GM12878 (cell line): ENCODE measurements around the gene FREM3. TPM values are rescaled to one million over a fixed set of nuclear protein-coding genes. Genes with fewer than 3 reads are reported as not detected.

Source experiments
- ATAC-seq: fragments of 200-7000 bp; cut with Tn5 transposase; 3 replicates; pipeline ENCODE4 v1.9.1; 2020; ENCODE audit warnings: mild to moderate bottlenecking, moderate library complexity
- BruUV-seq: library from RNA; stranded (reverse); fragments of 400-500 nt; replicated peaks from 2 replicates; lab custom pipeline; 2021; lab: Mats Ljungman, UMichigan
- CTCF ChIA-PET: fragments of 300-600 bp; sonication (Branson Sonifier 250); formaldehyde crosslinking; extraction: SDS; loops from one replicate; lab custom pipeline; 2021; ENCODE audit warnings: inconsistent platforms; lab: Yijun Ruan, JAX
- POLR2A ChIA-PET: fragments of 350-600 bp; formaldehyde crosslinking; extraction: SDS; loops from one replicate; lab custom pipeline; 2021; ENCODE audit warnings: inconsistent platforms; lab: Charles Lee
- RAD21 ChIA-PET: fragments of 300-600 bp; sonication (Branson Sonifier 250); formaldehyde crosslinking; loops from one replicate; lab custom pipeline; 2023; ENCODE audit warnings: antibody characterized with exemption; ENCODE audit not compliant: unreplicated experiment; lab: Charles Lee
- SMC1A ChIA-PET: fragments of 300-600 bp; sonication (Branson Sonifier 250); formaldehyde crosslinking; loops from one replicate; lab custom pipeline; 2023; ENCODE audit not compliant: unreplicated experiment, uncharacterized antibody; lab: Charles Lee
- DNase-seq: peaks from one replicate; pipeline ENCODE4 v3.0.0-alpha.2; 2011; ENCODE audit warnings: low read depth, low spot score
- FAIRE-seq: peaks from 3 replicates; lab custom pipeline; 2011; peaks lifted over from hg19 to GRCh38; lab: Jason Lieb, UNC
- H2AFZ ChIP-seq: 2 replicates; pipeline ENCODE4 v1.6.0; 2011; ENCODE audit warnings: low read depth, low read length, control low read depth; ENCODE audit not compliant: control insufficient read depth
- H3K27ac ChIP-seq: 2 replicates; pipeline ENCODE4 v1.5.1; 2011; ENCODE audit warnings: control low read depth; ENCODE audit not compliant: control insufficient read depth, insufficient read depth
- H3K27me3 ChIP-seq, 2 experiments: replicated peaks in 1 of 2; 2 replicates each; pipeline versions ENCODE4 v1.6.0 to v1.6.1; 2011; ENCODE audit warnings: low read length in 1 of 2; ENCODE audit not compliant: control insufficient read depth in 2 of 2, insufficient read depth in 2 of 2
- H3K36me3 ChIP-seq, 2 experiments: 2 replicates each; pipeline ENCODE4 v1.5.1; 2011; ENCODE audit warnings: low read length in 1 of 2; ENCODE audit not compliant: control insufficient read depth in 2 of 2, insufficient read depth in 2 of 2
- H3K4me1 ChIP-seq: 2 replicates; pipeline ENCODE4 v1.6.1; 2011; ENCODE audit warnings: mild to moderate bottlenecking, low read length, moderate library complexity, mixed read lengths; ENCODE audit not compliant: control insufficient read depth, insufficient read depth
- H3K4me2 ChIP-seq: 2 replicates; pipeline ENCODE4 v1.6.0; 2011; ENCODE audit warnings: control low read depth; ENCODE audit not compliant: control insufficient read depth, insufficient read depth
- H3K4me3 ChIP-seq: fragments of 200-600 bp; sonication (generic); 2 replicates; pipeline ENCODE4 v1.5.1; 2016
- H3K79me2 ChIP-seq: 2 replicates; pipeline ENCODE4 v1.6.0; 2011; ENCODE audit warnings: low read length; ENCODE audit not compliant: control insufficient read depth, insufficient read depth
- H3K9ac ChIP-seq: 2 replicates; pipeline ENCODE4 v1.8.0; 2011; ENCODE audit warnings: low read length, control low read depth, mixed read lengths; ENCODE audit not compliant: control insufficient read depth, insufficient read depth
- H3K9me3 ChIP-seq: replicated peaks from 3 replicates; pipeline ENCODE4 v1.5.1; 2011; ENCODE audit warnings: mild to moderate bottlenecking, low read length; ENCODE audit not compliant: control insufficient read depth, insufficient read depth
- H4K20me1 ChIP-seq: 2 replicates; pipeline ENCODE4 v1.6.0; 2011; ENCODE audit not compliant: control insufficient read depth, insufficient read depth
- ATF7 ChIP-seq: fragments of 450-650 bp; IDR thresholded peaks from 2 replicates; pipeline ENCODE4 v1.6.1; 2016; ENCODE audit warnings: low read depth, mild to moderate bottlenecking
- CEBPZ ChIP-seq: fragments of 150-350 bp; IDR thresholded peaks from 2 replicates; pipeline ENCODE4 v1.6.1; 2016; ENCODE audit warnings: low read depth, low read length
- E2F8 ChIP-seq: fragments of 450-650 bp; IDR thresholded peaks from 2 replicates; pipeline ENCODE4 v1.6.1; 2018; ENCODE audit warnings: mild to moderate bottlenecking, low read depth, moderate library complexity; ENCODE audit not compliant: partially characterized antibody
- HCFC1 ChIP-seq: fragments of 150-350 bp; IDR thresholded peaks from 2 replicates; pipeline ENCODE4 v1.6.1; 2014; ENCODE audit warnings: low read length
- IRF3 ChIP-seq: fragments of 450-650 bp; IDR thresholded peaks from 2 replicates; pipeline ENCODE4 v1.6.1; 2014; ENCODE audit warnings: mild to moderate bottlenecking
- IRF4 ChIP-seq: IDR thresholded peaks from 2 replicates; pipeline ENCODE4 v1.6.1; 2011; ENCODE audit warnings: low read depth, low read length
- MYC ChIP-seq: IDR thresholded peaks from 2 replicates; pipeline ENCODE4 v1.6.1; 2011; ENCODE audit warnings: mild to moderate bottlenecking, low read length, moderate library complexity, inconsistent platforms; ENCODE audit not compliant: insufficient read depth, insufficient replicate concordance, insufficient read length, severe bottlenecking
- PML ChIP-seq: IDR thresholded peaks from 2 replicates; pipeline ENCODE4 v1.6.1; 2012; ENCODE audit warnings: low read length, inconsistent platforms
- POLR2A ChIP-seq: IDR thresholded peaks from 2 replicates; pipeline ENCODE4 v1.6.1; 2011; ENCODE audit warnings: low read depth, mild to moderate bottlenecking, low read length
- POU2F2 ChIP-seq: IDR thresholded peaks from 3 replicates; pipeline ENCODE4 v1.6.1; 2011; ENCODE audit warnings: low read depth, mild to moderate bottlenecking, low read length, borderline replicate concordance
- WGBS: methylation state at CpG from one replicate; pipeline ENCODE4 v1.1.6; 2016; ENCODE audit warnings: low lambda C conversion rate; ENCODE audit not compliant: insufficient replicate concordance, insufficient coverage; ENCODE audit errors: missing lambda C conversion rate; 5-methylcytosine and 5-hydroxymethylcytosine counted together
- in situ Hi-C: fragments of 300-500 bp; cut with MboI; formaldehyde crosslinking; loops from 9 replicates; pipeline ENCODE4 v1.14.3; 2018; ENCODE audit warnings: mixed read lengths
- intact Hi-C: fragments of 100-400 bp; cut with micrococcal nuclease; formaldehyde crosslinking; loops from one replicate; pipeline ENCODE4 v1.14.2; 2022; ENCODE audit not compliant: unreplicated experiment
- polyA plus RNA-seq, 11 experiments: library from polyadenylated mRNA; depleted of rRNA in 4 of 11; unstranded in 6 of 11; stranded (reverse) in 5 of 11; fragments of >200 nt; fragmentation: Nextera tagmentation in 4 of 11; fragmentation: Illumina TruSeq in 1 of 11; extraction: Ambion mirVana in 4 of 11; extraction: Trizol in 1 of 11; gene quantifications; 1 replicate in 1 of 11; 2 replicates in 10 of 11; pipeline versions ENCODE4 v1.2.1 to v1.2.3, GENCODE V29; 2011 to 2016; ENCODE audit warnings: inconsistent platforms in 2 of 11, missing spikeins in 2 of 11, low read depth in 1 of 11
- total RNA-seq, 4 experiments: library from RNA; depleted of rRNA in 3 of 4; stranded (reverse); fragments of >200 nt in 3 of 4; fragmentation: Illumina TruSeq in 1 of 4; extraction: Trizol in 1 of 4; gene quantifications; 2 replicates each; pipeline versions ENCODE4 v1.2.1 to v1.2.3, GENCODE V29; 2013 to 2021

Gene FREM3
- total and polyA plus RNA-seq, 10 of the 15 experiments (the other 5 are each of a cell fraction or from before 2014, with no cell fraction given), result not detected

GRCh38 chr4:143658336-143658735 lies 42.1 kb downstream of the FREM3 start (continued):
- no peak for TF ChIP-seq CEBPZ
- no peak for TF ChIP-seq HCFC1
- no peak for TF ChIP-seq POU2F2

GRCh38 chr4:143654571-143654970 lies 45.9 kb downstream of the FREM3 start:
- no peak for DNase-seq
- Histone ChIP-seq H3K27ac (no peak overlapping the region), H3K9me3 (no peaks in the 10 kb centered on the region), H3K36me3 (no peaks in the 10 kb centered on the region), H3K27me3 (no peaks in the 10 kb centered on the region), H4K20me1 (no peaks in the 10 kb centered on the region), H3K4me1 (no peaks in the 10 kb centered on the region), H3K4me3 (no peak overlapping the region), H2AFZ (no peak overlapping the region), H3K9ac (no peak overlapping the region), H3K79me2 (no peaks in the 10 kb centered on the region), H3K4me2 (no peak overlapping the region)
- no TSS peak for BruUV-seq
- ChIA-PET RAD21 (no interaction called here), SMC1A (no interaction called here), CTCF (no interaction called here), POLR2A (no interaction called here)
- in situ Hi-C loops, result no loop called here
- 0% methylated on average over 1 of the region's 1 CpG for WGBS
- intact Hi-C loops, result no loop called here
- ATAC-seq, result no peak
- no peak for FAIRE-seq
- TF ChIP-seq CEBPZ (no peak), POU2F2 (no peak), ATF7 (no peak), E2F8 (no peak), IRF3 (no peak), PML (no peak), IRF4 (no peak), MYC (no peak), POLR2A (no peak)
